ENCODE data around the gene EFHC1.

EFHC1 gene

GRCh38 chr6:52534966-52535390, 114.8 kb downstream of the EFHC1 start:
- DNase-seq (ENCODE audit: extremely low read depth, low read depth), result no peak
- no peak for TF ChIP-seq CTCF (IDR thresholded peaks at IDR 0.05; ENCODE audit: low read depth, low read length)

DNA sequence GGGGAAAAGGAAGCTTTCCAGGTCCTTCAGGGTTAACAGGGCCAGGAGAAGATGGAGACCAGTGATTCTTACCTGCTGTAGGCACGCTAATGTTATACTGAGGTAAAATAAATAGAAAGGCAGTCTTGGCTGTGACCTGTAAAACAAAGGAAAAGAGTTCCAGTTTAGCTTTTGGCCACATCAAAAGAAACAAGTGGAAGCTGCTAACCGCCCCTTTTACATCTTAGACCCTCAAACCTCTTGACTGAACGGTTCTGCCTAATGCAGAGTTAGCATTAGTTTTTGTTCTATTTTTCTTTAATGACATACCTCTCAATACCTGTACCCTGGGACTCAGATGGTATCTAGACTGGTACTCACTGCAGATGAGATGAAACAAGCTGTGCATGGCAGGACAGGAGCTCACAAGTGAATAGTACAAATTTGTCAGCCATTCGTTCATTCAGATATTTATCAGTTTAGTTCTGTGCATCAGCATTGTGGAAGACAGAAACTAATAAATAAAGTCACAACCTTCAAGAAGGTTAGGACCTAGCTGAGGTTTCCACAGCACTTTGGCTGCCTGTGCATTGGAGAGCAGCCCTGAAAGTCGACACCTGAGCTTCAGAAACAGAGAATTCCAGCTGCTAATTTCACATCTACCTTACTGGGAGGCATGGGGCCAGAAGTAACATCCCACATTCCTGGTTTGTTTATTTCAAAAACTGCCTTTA, 115.7 kb downstream of the EFHC1 start:
- DNase-seq (ENCODE audit: extremely low read depth, low read depth), result no peak
- TF ChIP-seq CTCF (IDR thresholded peaks at IDR 0.05; ENCODE audit: low read depth, low read length), result no peak

GRCh38 chr6:52536424-52536916, 116.3 kb downstream of the EFHC1 start:
- DNase-seq (ENCODE audit: extremely low read depth, low read depth), result no peak
- TF ChIP-seq CTCF (IDR thresholded peaks at IDR 0.05; ENCODE audit: low read depth, low read length), result no peak

- DNase-seq (ENCODE audit: extremely low read depth, low read depth), result no peak
- no peak for TF ChIP-seq CTCF (IDR thresholded peaks at IDR 0.05; ENCODE audit: low read depth, low read length)
These were observed 117.0 kb downstream of the EFHC1 start for GRCh38 chr6:52537001-52537753.

- DNase-seq (ENCODE audit: extremely low read depth, low read depth), result no peak
These were observed 118.2 kb downstream of the EFHC1 start for GRCh38 chr6:52538252-52538900.

GRCh38 chr6:52538901-52539354, 118.8 kb downstream of the EFHC1 start:
- no peak for DNase-seq (ENCODE audit: extremely low read depth, low read depth)
- no peak for TF ChIP-seq CTCF (IDR thresholded peaks at IDR 0.05; ENCODE audit: low read depth, low read length)

More at GRCh38 chr6:52538252-52538900, 118.2 kb downstream of the EFHC1 start:
- TF ChIP-seq CTCF (IDR thresholded peaks at IDR 0.05; ENCODE audit: low read depth, low read length), result no peak
